ENCODE data around the gene KCNJ12.
"Not testable (repeated sequence)": the region's sequence is repeated elsewhere in the genome, so short reads cannot be mapped to it uniquely, and the experiment has no call there.

The KCNJ12 gene

GRCh38 chr17:21388066-21388465, 11.9 kb downstream of the KCNJ12 start:
- no peak for DNase-seq

- no peak for DNase-seq
Measured at GRCh38 chr17:21388944-21389343, 12.8 kb downstream of the KCNJ12 start.

- DNase-seq = no peak
Measured at GRCh38 chr17:21389394-21389793, 13.2 kb downstream of the KCNJ12 start.

- no peak for DNase-seq
Measured at GRCh38 chr17:21390294-21390693, 14.1 kb downstream of the KCNJ12 start.

- DNase-seq = no peak
Measured at GRCh38 chr17:21392266-21392665, 16.1 kb downstream of the KCNJ12 start.

GRCh38 chr17:21394265-21394664, 18.1 kb downstream of the KCNJ12 start:
- no peak for DNase-seq

- DNase-seq = no peak
Measured at GRCh38 chr17:21395764-21396163, 19.6 kb downstream of the KCNJ12 start.

- no peak for DNase-seq
Measured at GRCh38 chr17:21396237-21396636, 20.1 kb downstream of the KCNJ12 start.

GRCh38 chr17:21397341-21398190, 21.4 kb downstream of the KCNJ12 start:
- no peak for DNase-seq

- no peak for DNase-seq
Measured at GRCh38 chr17:21399474-21400186, 23.5 kb downstream of the KCNJ12 start.

- not testable (repeated sequence) for DNase-seq
Measured at GRCh38 chr17:21400187-21400569, 24.0 kb downstream of the KCNJ12 start.

GRCh38 chr17:21400816-21401593, 24.8 kb downstream of the KCNJ12 start:
- no peak for DNase-seq

- DNase-seq = peak; percentile 75
Measured at GRCh38 chr17:21402166-21402571, 26.0 kb downstream of the KCNJ12 start.

- not testable (repeated sequence) for DNase-seq
Measured at GRCh38 chr17:21402926-21403325, 26.8 kb downstream of the KCNJ12 start.

- not testable (repeated sequence) for DNase-seq
Measured at GRCh38 chr17:21404106-21404505, 27.9 kb downstream of the KCNJ12 start.

- DNase-seq = not testable (repeated sequence)
Measured at GRCh38 chr17:21404539-21404938, 28.4 kb downstream of the KCNJ12 start.

GRCh38 chr17:21404956-21405731, 29.0 kb downstream of the KCNJ12 start:
- not testable (repeated sequence) for DNase-seq

- DNase-seq = not testable (repeated sequence)
Measured at GRCh38 chr17:21405904-21406400, 29.8 kb downstream of the KCNJ12 start.

- not testable (repeated sequence) for DNase-seq
Measured at GRCh38 chr17:21406616-21407404, 30.7 kb downstream of the KCNJ12 start.

GRCh38 chr17:21407752-21408151, 31.6 kb downstream of the KCNJ12 start:
- DNase-seq = not testable (repeated sequence)

- DNase-seq = not testable (repeated sequence)
Measured at GRCh38 chr17:21408224-21408623, 32.1 kb downstream of the KCNJ12 start.
